ENCODE results near the gene GALNT15. TPM values are rescaled to one million over a fixed set of nuclear protein-coding genes. Genes with fewer than 3 reads are reported as not detected.

The GALNT15 gene
- total RNA-seq, 4 donors from 2014 or later = 728 to 954 (median 831) TPM

- TF ChIP-seq, protein P1, sequence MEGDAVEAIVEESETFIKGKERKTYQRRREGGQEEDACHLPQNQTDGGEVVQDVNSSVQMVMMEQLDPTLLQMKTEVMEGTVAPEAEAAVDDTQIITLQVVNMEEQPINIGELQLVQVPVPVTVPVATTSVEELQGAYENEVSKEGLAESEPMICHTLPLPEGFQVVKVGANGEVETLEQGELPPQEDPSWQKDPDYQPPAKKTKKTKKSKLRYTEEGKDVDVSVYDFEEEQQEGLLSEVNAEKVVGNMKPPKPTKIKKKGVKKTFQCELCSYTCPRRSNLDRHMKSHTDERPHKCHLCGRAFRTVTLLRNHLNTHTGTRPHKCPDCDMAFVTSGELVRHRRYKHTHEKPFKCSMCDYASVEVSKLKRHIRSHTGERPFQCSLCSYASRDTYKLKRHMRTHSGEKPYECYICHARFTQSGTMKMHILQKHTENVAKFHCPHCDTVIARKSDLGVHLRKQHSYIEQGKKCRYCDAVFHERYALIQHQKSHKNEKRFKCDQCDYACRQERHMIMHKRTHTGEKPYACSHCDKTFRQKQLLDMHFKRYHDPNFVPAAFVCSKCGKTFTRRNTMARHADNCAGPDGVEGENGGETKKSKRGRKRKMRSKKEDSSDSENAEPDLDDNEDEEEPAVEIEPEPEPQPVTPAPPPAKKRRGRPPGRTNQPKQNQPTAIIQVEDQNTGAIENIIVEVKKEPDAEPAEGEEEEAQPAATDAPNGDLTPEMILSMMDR (IDR thresholded peaks at IDR 0.05; ENCODE audit: low read depth) = no peak
Measured at GRCh38 chr3:16168211-16168610, 6.3 kb upstream of the GALNT15 start.

GRCh38 chr3:16171009-16171408 is 3.5 kb upstream of the GALNT15 start:
- TF ChIP-seq, protein P1 (IDR thresholded peaks at IDR 0.05; ENCODE audit: low read depth) = no peak

GRCh38 chr3:16171825-16172224 is 2.7 kb upstream of the GALNT15 start:
- TF ChIP-seq, protein P1 (IDR thresholded peaks at IDR 0.05; ENCODE audit: low read depth) = no peak

DNA sequence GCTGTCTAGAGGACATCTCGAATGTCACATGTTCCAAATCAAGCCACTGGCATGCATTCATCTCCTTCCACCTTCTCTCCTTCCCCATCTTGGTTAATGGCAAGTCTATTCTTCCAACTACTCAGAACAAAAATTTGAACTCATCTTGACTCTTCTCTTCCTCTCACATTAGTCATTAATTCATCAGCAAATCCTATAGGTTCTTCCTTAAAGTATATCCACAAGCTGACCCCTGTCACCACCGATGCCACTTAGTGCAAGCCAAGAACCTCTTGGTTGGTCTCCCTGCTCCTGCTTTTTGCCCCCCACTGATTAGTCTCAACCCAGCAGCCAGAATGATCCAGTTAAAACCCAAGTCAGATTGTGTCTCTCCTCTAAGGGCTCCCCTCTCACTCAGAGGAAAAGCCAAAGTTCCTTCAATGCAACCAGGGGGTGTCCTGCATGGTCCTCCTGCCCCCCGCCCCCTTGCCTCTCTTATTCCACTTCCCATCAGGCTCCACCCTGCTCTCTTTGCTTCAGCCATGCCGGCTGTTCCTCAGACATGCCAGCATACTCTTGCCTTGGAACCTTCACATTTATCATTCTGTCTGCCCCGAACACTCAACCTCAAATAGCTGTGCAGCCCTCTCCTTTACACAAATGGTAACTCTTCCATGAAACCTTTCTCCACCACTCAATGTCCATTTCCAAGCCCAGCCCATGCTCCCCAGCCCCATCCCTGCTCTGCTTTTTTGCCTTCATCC is 1.0 kb upstream of the GALNT15 start:
- TF ChIP-seq, protein P1 (IDR thresholded peaks at IDR 0.05; ENCODE audit: low read depth) = no peak

DNA sequence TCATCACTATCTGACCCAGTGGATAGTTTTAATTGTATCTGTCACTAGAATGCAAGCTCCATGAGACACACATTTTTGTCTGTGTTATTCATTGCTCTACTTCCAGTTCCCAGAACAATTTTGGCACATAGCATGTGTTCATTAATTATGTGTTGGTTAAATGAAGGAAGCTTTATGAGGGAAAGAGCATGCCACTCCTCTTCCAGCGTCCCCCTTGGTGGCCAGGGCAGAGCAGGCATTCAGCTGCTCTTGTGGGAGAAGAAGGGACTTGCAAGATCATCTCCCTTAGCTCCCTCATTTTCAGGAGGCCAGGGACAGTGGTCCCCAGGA is 489 bp upstream of the GALNT15 start:
- TF ChIP-seq, protein P1 (IDR thresholded peaks at IDR 0.05; ENCODE audit: low read depth) = no peak

DNA sequence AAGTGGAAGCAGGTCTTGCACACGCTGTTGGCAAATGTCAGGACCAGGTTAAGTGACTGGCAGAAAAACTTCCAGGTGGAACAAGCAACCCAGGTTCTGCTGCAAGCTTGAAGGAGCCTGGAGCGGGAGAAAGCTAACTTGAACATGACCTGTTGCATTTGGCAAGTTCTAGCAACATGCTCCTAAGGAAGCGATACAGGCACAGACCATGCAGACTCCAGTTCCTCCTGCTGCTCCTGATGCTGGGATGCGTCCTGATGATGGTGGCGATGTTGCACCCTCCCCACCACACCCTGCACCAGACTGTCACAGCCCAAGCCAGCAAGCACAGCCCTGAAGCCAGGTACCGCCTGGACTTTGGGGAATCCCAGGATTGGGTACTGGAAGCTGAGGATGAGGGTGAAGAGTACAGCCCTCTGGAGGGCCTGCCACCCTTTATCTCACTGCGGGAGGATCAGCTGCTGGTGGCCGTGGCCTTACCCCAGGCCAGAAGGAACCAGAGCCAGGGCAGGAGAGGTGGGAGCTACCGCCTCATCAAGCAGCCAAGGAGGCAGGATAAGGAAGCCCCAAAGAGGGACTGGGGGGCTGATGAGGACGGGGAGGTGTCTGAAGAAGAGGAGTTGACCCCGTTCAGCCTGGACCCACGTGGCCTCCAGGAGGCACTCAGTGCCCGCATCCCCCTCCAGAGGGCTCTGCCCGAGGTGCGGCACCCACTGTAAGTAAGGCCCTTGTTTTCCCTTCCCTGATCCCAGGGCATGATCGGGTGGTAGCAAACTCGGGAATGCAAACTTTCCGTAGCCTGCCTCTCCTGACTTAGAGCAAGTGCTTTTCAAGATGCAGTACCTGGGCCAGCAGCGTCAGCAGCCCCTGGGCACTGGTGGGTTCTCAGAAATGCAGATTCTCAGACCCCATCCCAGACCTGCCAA is 759 bp downstream of the GALNT15 start:
- TF ChIP-seq, protein P1 (IDR thresholded peaks at IDR 0.05; ENCODE audit: low read depth) = no peak

GRCh38 chr3:16176391-16177030 is 2.0 kb downstream of the GALNT15 start:
- TF ChIP-seq, protein P1 (IDR thresholded peaks at IDR 0.05; ENCODE audit: low read depth) = no peak

All from subcutaneous adipose tissue (tissue), 4 donors.